K562 (cell line): ENCODE results near the gene SLC5A2. TPM values are rescaled to one million over a fixed set of nuclear protein-coding genes. Genes with fewer than 3 reads are reported as not detected.

ENCODE experiments used
- CTBP1 ChIP-seq: fragments of 450-650 bp; IDR thresholded peaks from 2 replicates; pipeline ENCODE4 v1.6.1; 2016; ENCODE audit warnings: borderline replicate concordance
- HMG20B ChIP-seq: fragments of 250-450 bp; sonication (Bioruptor Pico); IDR thresholded peaks from 2 replicates; pipeline ENCODE4 v1.5.0; 2021; ENCODE audit warnings: mild to moderate bottlenecking
- HSF4 ChIP-seq: fragments of 250-450 bp; sonication (Bioruptor Pico); IDR thresholded peaks from 2 replicates; pipeline ENCODE4 v2.1.2; 2022; ENCODE audit warnings: mild to moderate bottlenecking, moderate library complexity, borderline replicate concordance
- L3MBTL2 ChIP-seq: fragments of 450-650 bp; IDR thresholded peaks from 2 replicates; pipeline ENCODE4 v1.6.1; 2016; ENCODE audit warnings: mild to moderate bottlenecking, moderate library complexity
- MAFG ChIP-seq: fragments of 450-650 bp; conservative IDR thresholded peaks from 2 replicates; pipeline ENCODE4 v1.6.1; 2016; ENCODE audit warnings: missing genetic modification characterization, missing compliant biosample characterization
- MEF2D ChIP-seq: conservative IDR thresholded peaks from 2 replicates; pipeline ENCODE4 v1.6.1; 2016; ENCODE audit warnings: low read depth, missing genetic modification characterization, missing compliant biosample characterization
- NR2C2 ChIP-seq, 2 experiments: fragments of 200-800 bp in 1 of 2; sonication (Bioruptor generic) in 1 of 2; sonication (generic) in 1 of 2; formaldehyde crosslinking in 1 of 2; IDR thresholded peaks; 2 replicates each; pipeline versions ENCODE4 v1.6.1 to v1.8.0; 2016 to 2022; ENCODE audit warnings: mild to moderate bottlenecking in 1 of 2, missing compliant biosample characterization in 1 of 2, missing genetic modification characterization in 1 of 2, missing genetic modification reagents in 1 of 2
- NR4A1 ChIP-seq, 2 experiments: fragments of 250-450 bp in 1 of 2; fragments of 450-650 bp in 1 of 2; sonication (Bioruptor Pico) in 1 of 2; IDR thresholded peaks; 2 replicates each; pipeline versions ENCODE4 v1.4.0 to v1.6.1; 2016 to 2020; ENCODE audit warnings: mild to moderate bottlenecking in 2 of 2, missing compliant biosample characterization in 1 of 2, missing genetic modification characterization in 1 of 2, moderate library complexity in 1 of 2
- RBM15 ChIP-seq: fragments of 200-400 bp; formaldehyde crosslinking; IDR thresholded peaks from 2 replicates; pipeline ENCODE4 v1.6.1; 2018; ENCODE audit warnings: mild to moderate bottlenecking, low read length, moderate library complexity; ENCODE audit not compliant: insufficient read depth
- ZBTB17 ChIP-seq: fragments of 450-650 bp; formaldehyde crosslinking; IDR thresholded peaks from 2 replicates; pipeline ENCODE4 v1.4.0; 2020; ENCODE audit warnings: mild to moderate bottlenecking
- ZNF175 ChIP-seq: fragments of 200-800 bp; sonication (Bioruptor generic); IDR thresholded peaks from 2 replicates; pipeline ENCODE4 v1.6.1; 2016; ENCODE audit warnings: low read depth, mild to moderate bottlenecking, missing genetic modification characterization, missing compliant biosample characterization
- ZNF707 ChIP-seq: fragments of 250-450 bp; sonication (Bioruptor Pico); conservative IDR thresholded peaks from 2 replicates; pipeline ENCODE4 v1.8.0; 2022; ENCODE audit warnings: inconsistent platforms, mild to moderate bottlenecking, moderate library complexity
- polyA plus RNA-seq, 8 experiments: library from polyadenylated mRNA; depleted of rRNA in 4 of 8; stranded (reverse) in 5 of 8; unstranded in 3 of 8; fragments of >200 nt; fragmentation: Nextera tagmentation in 2 of 8; fragmentation: Illumina TruSeq in 1 of 8; extraction: Ambion mirVana in 2 of 8; extraction: Trizol in 1 of 8; gene quantifications; 2 replicates each; pipeline versions ENCODE4 v1.2.1 to v1.2.3, GENCODE V29; 2011 to 2014; ENCODE audit warnings: inconsistent platforms in 1 of 8, missing spikeins in 1 of 8
- total RNA-seq, 7 experiments: library from RNA; depleted of rRNA in 6 of 7; stranded (reverse); fragments of >200 nt in 6 of 7; fragmentation: Illumina TruSeq in 2 of 7; extraction: Trizol in 2 of 7; gene quantifications; 2 replicates each; pipeline versions ENCODE4 v1.2.1 to v1.2.3, GENCODE V29; 2011 to 2021; ENCODE audit warnings: low replicate concordance in 1 of 7
- TF ChIP-seq, protein P1 (sequence below): IDR thresholded peaks from 2 replicates; pipeline ENCODE4 v1.6.1; 2011; ENCODE audit warnings: borderline replicate concordance, low read depth, mild to moderate bottlenecking, moderate library complexity, low read length; ENCODE audit not compliant: insufficient read depth, poor library complexity, severe bottlenecking
- TF ChIP-seq, protein P2 (sequence below): sonication (generic); formaldehyde crosslinking; IDR thresholded peaks from 2 replicates; pipeline ENCODE4 v1.8.0; 2022; ENCODE audit warnings: mild to moderate bottlenecking, missing genetic modification reagents
- TF ChIP-seq, protein P3 (sequence below): fragments of 450-650 bp; formaldehyde crosslinking; IDR thresholded peaks from 2 replicates; pipeline ENCODE4 v1.4.0; 2020; ENCODE audit warnings: mild to moderate bottlenecking, moderate library complexity

Gene SLC5A2
- total and polyA plus RNA-seq, 9 of the 15 experiments (the other 6 are each of a cell fraction or from before 2014, with no cell fraction given) = 0.07 to 2.7 (median 2.2) TPM; not detected in 6

DNA sequence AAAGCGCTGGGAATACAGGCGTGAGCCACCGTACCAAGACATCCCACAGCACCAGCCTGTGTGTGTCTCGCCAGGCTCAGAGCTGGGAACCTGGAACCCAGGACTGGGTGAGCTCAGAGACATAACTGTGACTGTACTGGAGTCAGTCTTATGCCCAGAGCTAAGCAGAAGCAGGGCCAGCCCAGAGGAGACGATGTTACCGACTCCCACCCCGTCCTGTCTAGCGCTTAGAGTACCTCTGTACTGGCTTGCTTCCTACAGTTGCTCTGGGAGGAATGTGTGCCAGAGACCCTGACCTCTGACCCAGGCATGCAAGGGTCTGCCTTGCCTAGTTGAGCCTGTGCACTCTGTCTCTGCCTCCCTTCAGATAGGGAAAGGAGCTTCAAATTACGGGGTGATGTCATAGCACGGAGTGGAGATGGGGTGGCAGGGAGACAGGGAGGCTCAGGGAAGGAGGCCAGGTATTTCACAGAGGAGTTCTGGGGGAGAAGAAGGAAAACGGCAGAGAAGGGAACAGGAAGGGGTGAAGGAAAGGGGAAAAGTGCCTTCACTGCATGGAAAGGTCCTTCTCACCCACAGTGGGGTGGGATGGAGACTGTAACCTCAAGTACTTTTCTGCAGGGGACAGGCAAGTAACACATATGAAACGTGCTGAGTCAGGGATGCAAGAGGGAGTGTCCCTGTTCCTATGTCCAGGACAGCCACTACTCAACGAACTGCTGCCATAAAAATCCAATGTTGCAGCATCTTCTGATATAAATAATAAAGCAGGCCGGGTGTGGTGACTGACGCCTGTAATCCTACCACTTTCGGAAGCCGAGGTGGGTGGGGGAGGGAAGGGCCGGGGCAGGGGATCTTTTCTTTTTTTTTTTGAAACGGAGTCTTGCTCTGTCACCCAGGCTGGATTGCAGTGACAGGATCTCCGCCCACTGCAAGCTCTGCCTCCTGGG lies 29.4 kb upstream of the SLC5A2 start (continued):
- TF ChIP-seq, protein P1, sequence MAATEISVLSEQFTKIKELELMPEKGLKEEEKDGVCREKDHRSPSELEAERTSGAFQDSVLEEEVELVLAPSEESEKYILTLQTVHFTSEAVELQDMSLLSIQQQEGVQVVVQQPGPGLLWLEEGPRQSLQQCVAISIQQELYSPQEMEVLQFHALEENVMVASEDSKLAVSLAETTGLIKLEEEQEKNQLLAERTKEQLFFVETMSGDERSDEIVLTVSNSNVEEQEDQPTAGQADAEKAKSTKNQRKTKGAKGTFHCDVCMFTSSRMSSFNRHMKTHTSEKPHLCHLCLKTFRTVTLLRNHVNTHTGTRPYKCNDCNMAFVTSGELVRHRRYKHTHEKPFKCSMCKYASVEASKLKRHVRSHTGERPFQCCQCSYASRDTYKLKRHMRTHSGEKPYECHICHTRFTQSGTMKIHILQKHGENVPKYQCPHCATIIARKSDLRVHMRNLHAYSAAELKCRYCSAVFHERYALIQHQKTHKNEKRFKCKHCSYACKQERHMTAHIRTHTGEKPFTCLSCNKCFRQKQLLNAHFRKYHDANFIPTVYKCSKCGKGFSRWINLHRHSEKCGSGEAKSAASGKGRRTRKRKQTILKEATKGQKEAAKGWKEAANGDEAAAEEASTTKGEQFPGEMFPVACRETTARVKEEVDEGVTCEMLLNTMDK = no peak
- TF ChIP-seq NR2C2 (CRISPR knock-in tag; IDR thresholded peaks at IDR 0.05) = peak; percentile 64; the same call in 1 of the 2 replicates
- TF ChIP-seq NR2C2 (tag; IDR thresholded peaks at IDR 0.05) = peak; percentile 85
- TF ChIP-seq, protein P2, sequence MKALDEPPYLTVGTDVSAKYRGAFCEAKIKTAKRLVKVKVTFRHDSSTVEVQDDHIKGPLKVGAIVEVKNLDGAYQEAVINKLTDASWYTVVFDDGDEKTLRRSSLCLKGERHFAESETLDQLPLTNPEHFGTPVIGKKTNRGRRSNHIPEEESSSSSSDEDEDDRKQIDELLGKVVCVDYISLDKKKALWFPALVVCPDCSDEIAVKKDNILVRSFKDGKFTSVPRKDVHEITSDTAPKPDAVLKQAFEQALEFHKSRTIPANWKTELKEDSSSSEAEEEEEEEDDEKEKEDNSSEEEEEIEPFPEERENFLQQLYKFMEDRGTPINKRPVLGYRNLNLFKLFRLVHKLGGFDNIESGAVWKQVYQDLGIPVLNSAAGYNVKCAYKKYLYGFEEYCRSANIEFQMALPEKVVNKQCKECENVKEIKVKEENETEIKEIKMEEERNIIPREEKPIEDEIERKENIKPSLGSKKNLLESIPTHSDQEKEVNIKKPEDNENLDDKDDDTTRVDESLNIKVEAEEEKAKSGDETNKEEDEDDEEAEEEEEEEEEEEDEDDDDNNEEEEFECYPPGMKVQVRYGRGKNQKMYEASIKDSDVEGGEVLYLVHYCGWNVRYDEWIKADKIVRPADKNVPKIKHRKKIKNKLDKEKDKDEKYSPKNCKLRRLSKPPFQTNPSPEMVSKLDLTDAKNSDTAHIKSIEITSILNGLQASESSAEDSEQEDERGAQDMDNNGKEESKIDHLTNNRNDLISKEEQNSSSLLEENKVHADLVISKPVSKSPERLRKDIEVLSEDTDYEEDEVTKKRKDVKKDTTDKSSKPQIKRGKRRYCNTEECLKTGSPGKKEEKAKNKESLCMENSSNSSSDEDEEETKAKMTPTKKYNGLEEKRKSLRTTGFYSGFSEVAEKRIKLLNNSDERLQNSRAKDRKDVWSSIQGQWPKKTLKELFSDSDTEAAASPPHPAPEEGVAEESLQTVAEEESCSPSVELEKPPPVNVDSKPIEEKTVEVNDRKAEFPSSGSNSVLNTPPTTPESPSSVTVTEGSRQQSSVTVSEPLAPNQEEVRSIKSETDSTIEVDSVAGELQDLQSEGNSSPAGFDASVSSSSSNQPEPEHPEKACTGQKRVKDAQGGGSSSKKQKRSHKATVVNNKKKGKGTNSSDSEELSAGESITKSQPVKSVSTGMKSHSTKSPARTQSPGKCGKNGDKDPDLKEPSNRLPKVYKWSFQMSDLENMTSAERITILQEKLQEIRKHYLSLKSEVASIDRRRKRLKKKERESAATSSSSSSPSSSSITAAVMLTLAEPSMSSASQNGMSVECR (CRISPR knock-in tag) = 0 out of 2 replicates have a peak, but pooled peaks have one; percentile 40
- peak; percentile 75 for TF ChIP-seq CTBP1
- TF ChIP-seq NR4A1 (CRISPR knock-in tag; IDR thresholded peaks at IDR 0.05) = no peak
- TF ChIP-seq NR4A1 (tag; IDR thresholded peaks at IDR 0.05) = no peak
- no peak for TF ChIP-seq RBM15
- TF ChIP-seq HSF4 = no peak
- TF ChIP-seq, protein P3, sequence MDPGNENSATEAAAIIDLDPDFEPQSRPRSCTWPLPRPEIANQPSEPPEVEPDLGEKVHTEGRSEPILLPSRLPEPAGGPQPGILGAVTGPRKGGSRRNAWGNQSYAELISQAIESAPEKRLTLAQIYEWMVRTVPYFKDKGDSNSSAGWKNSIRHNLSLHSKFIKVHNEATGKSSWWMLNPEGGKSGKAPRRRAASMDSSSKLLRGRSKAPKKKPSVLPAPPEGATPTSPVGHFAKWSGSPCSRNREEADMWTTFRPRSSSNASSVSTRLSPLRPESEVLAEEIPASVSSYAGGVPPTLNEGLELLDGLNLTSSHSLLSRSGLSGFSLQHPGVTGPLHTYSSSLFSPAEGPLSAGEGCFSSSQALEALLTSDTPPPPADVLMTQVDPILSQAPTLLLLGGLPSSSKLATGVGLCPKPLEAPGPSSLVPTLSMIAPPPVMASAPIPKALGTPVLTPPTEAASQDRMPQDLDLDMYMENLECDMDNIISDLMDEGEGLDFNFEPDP (CRISPR knock-in tag) = no peak
- TF ChIP-seq MAFG = peak; percentile 98
- TF ChIP-seq MEF2D = no peak
- TF ChIP-seq ZBTB17 (CRISPR knock-in tag) = no peak
- TF ChIP-seq ZNF707 (CRISPR knock-in tag) = no peak
- no peak for TF ChIP-seq HMG20B
- 0 out of 2 replicates have a peak, but pooled peaks have one; percentile 24 for TF ChIP-seq L3MBTL2
- no peak for TF ChIP-seq ZNF175 (CRISPR knock-in tag)
